Measurements from ENCODE around the gene EML4.

Gene EML4

DNA sequence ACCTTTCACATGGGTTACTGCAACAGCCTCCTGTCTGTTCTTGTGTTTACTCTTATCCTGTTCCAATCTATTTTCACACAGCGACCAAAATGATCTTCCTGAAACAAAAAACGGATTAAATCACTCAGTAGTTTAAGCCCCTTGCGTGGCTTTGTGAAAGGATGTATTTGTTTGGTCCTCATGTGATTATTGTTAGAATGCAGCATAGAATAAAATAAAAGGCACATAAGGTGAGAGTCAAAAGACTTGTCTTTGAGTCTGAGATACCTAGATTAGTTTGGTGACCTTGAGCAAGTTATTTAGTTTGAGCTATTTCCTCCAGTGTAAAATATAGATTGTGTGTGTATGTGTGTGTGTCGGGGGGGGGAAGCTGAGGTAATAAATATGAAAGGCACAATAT, 72.4 kb downstream of the EML4 start:
- Histone ChIP-seq H3K27me3 (ENCODE audit: control insufficient read depth, insufficient read depth, low read length) (no peaks in the 10 kb centered on the region), H3K4me3 (ENCODE audit: low read length) (no peak overlapping the region), H3K9me3 (ENCODE audit: control insufficient read depth, low read length) (no peaks in the 10 kb centered on the region), H3K9ac (ENCODE audit: low read length) (no peak overlapping the region), H3K4me1 (ENCODE audit: control insufficient read depth, insufficient read depth, low read length) (peaks cover 19% of the 10 kb centered on the region), H3K36me3 (ENCODE audit: control insufficient read depth, insufficient read depth, low read length) (no peaks in the 10 kb centered on the region)

DNA sequence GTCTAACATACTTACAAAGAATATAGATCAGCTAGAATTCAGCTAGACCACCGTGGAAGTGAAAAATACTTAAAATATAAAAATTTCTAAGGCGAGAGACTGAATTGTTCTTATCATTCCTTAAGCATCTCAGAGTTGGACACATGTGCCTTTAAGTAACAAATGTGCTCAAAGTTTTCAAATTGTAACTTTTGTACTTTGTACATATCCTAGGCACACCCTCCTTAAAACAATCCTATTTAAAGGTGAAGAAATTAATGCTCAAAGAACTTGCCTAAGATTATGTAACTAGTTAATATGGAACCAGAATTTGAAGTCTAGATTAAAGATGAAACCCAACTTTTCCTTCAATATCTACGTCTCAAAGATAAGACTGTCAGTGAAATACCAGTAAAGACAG, 74.1 kb downstream of the EML4 start:
- Histone ChIP-seq H3K36me3 (ENCODE audit: control insufficient read depth, insufficient read depth, low read length) (no peaks in the 10 kb centered on the region), H3K9ac (ENCODE audit: low read length) (no peak overlapping the region), H3K9me3 (ENCODE audit: control insufficient read depth, low read length) (no peaks in the 10 kb centered on the region), H3K4me3 (ENCODE audit: low read length) (no peak overlapping the region), H3K4me1 (ENCODE audit: control insufficient read depth, insufficient read depth, low read length) (peaks cover 19% of the 10 kb centered on the region), H3K27me3 (ENCODE audit: control insufficient read depth, insufficient read depth, low read length) (no peaks in the 10 kb centered on the region)

DNA sequence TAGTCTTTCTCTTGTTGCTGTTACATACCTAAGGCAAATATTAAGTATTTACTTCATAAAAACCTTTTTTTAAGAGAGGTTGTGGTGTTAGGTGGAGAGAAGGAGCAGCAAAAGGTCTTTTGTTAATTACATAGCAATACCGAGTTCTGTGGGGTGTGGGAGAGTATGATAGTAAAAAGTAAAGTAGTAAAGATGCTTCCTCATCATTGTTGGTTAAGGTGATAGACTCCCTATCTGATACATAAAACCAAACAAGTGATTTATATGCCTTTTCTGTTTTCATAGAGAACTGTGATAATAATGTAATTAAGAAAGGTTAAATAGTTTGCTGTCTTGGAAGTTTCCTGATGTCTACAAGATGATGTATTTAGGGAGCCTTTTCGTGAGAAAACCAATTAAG, 75.4 kb downstream of the EML4 start:
- H3K4me1 ChIP-seq (ENCODE audit: control insufficient read depth, insufficient read depth, low read length), result peaks cover 13% of the 10 kb centered on the region
- H3K9me3 ChIP-seq (ENCODE audit: control insufficient read depth, low read length), result no peaks in the 10 kb centered on the region
- no peaks in the 10 kb centered on the region for H3K36me3 ChIP-seq (ENCODE audit: control insufficient read depth, insufficient read depth, low read length)
- H3K4me3 ChIP-seq (ENCODE audit: low read length), result no peak overlapping the region
- no peaks in the 10 kb centered on the region for H3K27me3 ChIP-seq (ENCODE audit: control insufficient read depth, insufficient read depth, low read length)
- no peak overlapping the region for H3K9ac ChIP-seq (ENCODE audit: low read length)

GRCh38 chr2:42245396-42245795, 76.2 kb downstream of the EML4 start:
- Histone ChIP-seq H3K27me3 (ENCODE audit: control insufficient read depth, insufficient read depth, low read length) (no peaks in the 10 kb centered on the region), H3K9me3 (ENCODE audit: control insufficient read depth, low read length) (no peaks in the 10 kb centered on the region), H3K9ac (ENCODE audit: low read length) (no peak overlapping the region), H3K4me1 (ENCODE audit: control insufficient read depth, insufficient read depth, low read length) (peaks cover 22% of the 10 kb centered on the region), H3K4me3 (ENCODE audit: low read length) (no peak overlapping the region), H3K36me3 (ENCODE audit: control insufficient read depth, insufficient read depth, low read length) (no peaks in the 10 kb centered on the region)

- Histone ChIP-seq H3K9ac (ENCODE audit: low read length) (no peak overlapping the region), H3K27me3 (ENCODE audit: control insufficient read depth, insufficient read depth, low read length) (no peaks in the 10 kb centered on the region), H3K9me3 (ENCODE audit: control insufficient read depth, low read length) (no peaks in the 10 kb centered on the region), H3K36me3 (ENCODE audit: control insufficient read depth, insufficient read depth, low read length) (no peaks in the 10 kb centered on the region), H3K4me1 (ENCODE audit: control insufficient read depth, insufficient read depth, low read length) (peaks cover 20% of the 10 kb centered on the region), H3K4me3 (ENCODE audit: low read length) (no peak overlapping the region)
Observed at GRCh38 chr2:42246562-42246961, 77.4 kb downstream of the EML4 start.

DNA sequence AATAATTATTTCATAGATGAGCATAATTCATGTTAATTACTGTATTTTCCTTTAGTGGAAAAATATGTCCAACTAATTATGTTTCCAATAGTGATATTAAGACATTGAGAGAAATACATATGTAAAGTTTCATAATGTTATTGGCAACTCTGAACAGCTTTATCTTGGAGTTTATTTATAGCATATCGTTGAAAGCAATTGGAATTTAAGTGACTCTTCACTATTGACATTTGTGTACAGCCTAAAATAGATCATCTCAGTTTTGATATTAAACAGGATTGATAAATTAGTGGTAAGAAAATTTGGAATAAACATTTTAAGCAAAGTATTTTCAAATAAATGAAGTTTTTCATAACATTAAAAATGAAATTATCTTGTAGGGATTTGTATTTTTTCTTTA, 79.7 kb downstream of the EML4 start:
- Histone ChIP-seq H3K9me3 (ENCODE audit: control insufficient read depth, low read length) (no peaks in the 10 kb centered on the region), H3K36me3 (ENCODE audit: control insufficient read depth, insufficient read depth, low read length) (no peaks in the 10 kb centered on the region), H3K4me1 (ENCODE audit: control insufficient read depth, insufficient read depth, low read length) (peaks cover 17% of the 10 kb centered on the region), H3K9ac (ENCODE audit: low read length) (no peak overlapping the region), H3K4me3 (ENCODE audit: low read length) (no peak overlapping the region), H3K27me3 (ENCODE audit: control insufficient read depth, insufficient read depth, low read length) (no peaks in the 10 kb centered on the region)

GRCh38 chr2:42249284-42249683, 80.1 kb downstream of the EML4 start:
- Histone ChIP-seq H3K9ac (ENCODE audit: low read length) (no peak overlapping the region), H3K36me3 (ENCODE audit: control insufficient read depth, insufficient read depth, low read length) (no peaks in the 10 kb centered on the region), H3K4me3 (ENCODE audit: low read length) (no peak overlapping the region), H3K9me3 (ENCODE audit: control insufficient read depth, low read length) (no peaks in the 10 kb centered on the region), H3K4me1 (ENCODE audit: control insufficient read depth, insufficient read depth, low read length) (peaks cover 17% of the 10 kb centered on the region), H3K27me3 (ENCODE audit: control insufficient read depth, insufficient read depth, low read length) (no peaks in the 10 kb centered on the region)

DNA sequence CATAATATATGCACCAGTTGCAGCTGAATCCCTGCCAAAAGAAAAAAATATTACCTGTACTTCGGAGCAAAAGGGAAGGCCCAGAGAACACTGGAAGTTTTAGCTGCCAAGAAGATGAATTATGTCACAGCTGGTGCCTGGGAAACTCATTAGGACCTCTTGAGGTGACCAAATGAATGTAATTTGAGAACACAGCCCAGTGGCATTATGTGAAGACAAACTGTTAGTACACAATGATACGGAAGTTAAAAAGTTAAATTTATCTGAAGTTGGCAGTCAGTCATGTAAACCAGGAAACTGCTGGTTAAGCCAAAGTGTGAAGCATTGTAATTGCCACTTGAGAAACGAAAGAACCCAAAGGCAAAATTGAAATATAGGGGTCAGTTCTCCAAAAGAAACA, 80.7 kb downstream of the EML4 start:
- no peak overlapping the region for H3K9ac ChIP-seq (ENCODE audit: low read length)
- H3K9me3 ChIP-seq (ENCODE audit: control insufficient read depth, low read length), result no peaks in the 10 kb centered on the region
- H3K4me3 ChIP-seq (ENCODE audit: low read length), result no peak overlapping the region
- no peaks in the 10 kb centered on the region for H3K36me3 ChIP-seq (ENCODE audit: control insufficient read depth, insufficient read depth, low read length)
- no peaks in the 10 kb centered on the region for H3K27me3 ChIP-seq (ENCODE audit: control insufficient read depth, insufficient read depth, low read length)
- H3K4me1 ChIP-seq (ENCODE audit: control insufficient read depth, insufficient read depth, low read length), result peaks cover 17% of the 10 kb centered on the region

DNA sequence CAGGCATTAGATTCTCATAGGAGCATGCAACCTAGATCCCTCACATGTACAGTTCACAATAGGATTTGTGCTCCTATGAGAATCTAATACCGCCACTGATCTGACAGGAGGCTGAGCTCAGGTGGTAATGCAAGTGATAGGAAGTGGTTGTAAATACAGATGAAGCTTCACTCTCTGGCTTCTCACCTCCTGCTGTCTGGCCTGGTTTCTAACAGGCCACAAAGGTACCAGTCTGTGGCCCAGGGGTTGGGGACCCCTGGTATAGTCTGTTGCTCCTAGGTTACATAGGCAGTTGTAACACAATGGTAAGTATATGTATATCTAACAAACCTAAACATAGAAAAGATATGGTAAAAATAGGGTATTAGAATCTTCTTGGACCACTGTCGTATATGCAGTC, 81.8 kb downstream of the EML4 start:
- H3K4me3 ChIP-seq (ENCODE audit: low read length), result no peak overlapping the region
- H3K27me3 ChIP-seq (ENCODE audit: control insufficient read depth, insufficient read depth, low read length), result no peaks in the 10 kb centered on the region
- H3K4me1 ChIP-seq (ENCODE audit: control insufficient read depth, insufficient read depth, low read length), result peaks cover 17% of the 10 kb centered on the region
- no peak overlapping the region for H3K9ac ChIP-seq (ENCODE audit: low read length)
- H3K9me3 ChIP-seq (ENCODE audit: control insufficient read depth, low read length), result no peaks in the 10 kb centered on the region
- no peaks in the 10 kb centered on the region for H3K36me3 ChIP-seq (ENCODE audit: control insufficient read depth, insufficient read depth, low read length)

GRCh38 chr2:42252464-42252863, 83.3 kb downstream of the EML4 start:
- Histone ChIP-seq H3K36me3 (ENCODE audit: control insufficient read depth, insufficient read depth, low read length) (no peaks in the 10 kb centered on the region), H3K4me1 (ENCODE audit: control insufficient read depth, insufficient read depth, low read length) (peaks cover 17% of the 10 kb centered on the region), H3K27me3 (ENCODE audit: control insufficient read depth, insufficient read depth, low read length) (no peaks in the 10 kb centered on the region), H3K4me3 (ENCODE audit: low read length) (no peak overlapping the region), H3K9ac (ENCODE audit: low read length) (no peak overlapping the region), H3K9me3 (ENCODE audit: control insufficient read depth, low read length) (no peaks in the 10 kb centered on the region)

DNA sequence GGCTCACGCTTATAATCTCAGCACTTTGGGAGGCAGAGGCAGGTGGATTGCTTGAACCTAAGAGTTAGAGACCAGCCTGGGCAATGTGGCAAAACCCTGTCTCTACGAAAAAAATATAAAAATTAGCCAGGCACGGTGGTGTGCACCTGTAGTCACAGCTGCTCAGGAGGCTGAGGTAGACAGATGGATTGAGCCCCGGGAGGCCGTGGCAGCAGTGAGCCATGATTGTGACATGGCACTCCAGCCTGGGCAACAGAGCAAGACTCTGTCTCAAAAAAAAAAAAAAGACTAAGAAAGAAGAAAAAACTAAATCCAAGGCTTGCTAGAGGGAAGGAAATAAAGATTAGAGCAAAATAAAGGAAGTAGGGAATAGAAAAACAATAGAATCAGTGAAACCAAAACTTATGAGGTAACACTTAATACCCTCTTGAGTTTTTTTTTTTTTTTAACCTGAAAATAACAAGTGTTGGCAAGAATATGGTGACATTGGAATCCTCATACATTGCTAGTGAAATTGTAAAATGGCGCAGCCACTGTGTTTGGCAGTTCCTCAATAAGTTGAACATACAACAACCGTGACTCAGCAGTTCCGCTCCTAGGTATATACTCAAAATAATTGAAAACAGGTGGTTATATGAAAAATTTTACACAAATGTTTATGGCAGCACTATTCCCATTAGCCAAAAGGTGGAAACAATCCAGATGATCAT, 85.2 kb downstream of the EML4 start:
- Histone ChIP-seq H3K27me3 (ENCODE audit: control insufficient read depth, insufficient read depth, low read length) (no peaks in the 10 kb centered on the region), H3K4me1 (ENCODE audit: control insufficient read depth, insufficient read depth, low read length) (peaks cover 16% of the 10 kb centered on the region), H3K36me3 (ENCODE audit: control insufficient read depth, insufficient read depth, low read length) (no peaks in the 10 kb centered on the region), H3K9me3 (ENCODE audit: control insufficient read depth, low read length) (no peaks in the 10 kb centered on the region), H3K9ac (ENCODE audit: low read length) (no peak overlapping the region), H3K4me3 (ENCODE audit: low read length) (no peak overlapping the region)

DNA sequence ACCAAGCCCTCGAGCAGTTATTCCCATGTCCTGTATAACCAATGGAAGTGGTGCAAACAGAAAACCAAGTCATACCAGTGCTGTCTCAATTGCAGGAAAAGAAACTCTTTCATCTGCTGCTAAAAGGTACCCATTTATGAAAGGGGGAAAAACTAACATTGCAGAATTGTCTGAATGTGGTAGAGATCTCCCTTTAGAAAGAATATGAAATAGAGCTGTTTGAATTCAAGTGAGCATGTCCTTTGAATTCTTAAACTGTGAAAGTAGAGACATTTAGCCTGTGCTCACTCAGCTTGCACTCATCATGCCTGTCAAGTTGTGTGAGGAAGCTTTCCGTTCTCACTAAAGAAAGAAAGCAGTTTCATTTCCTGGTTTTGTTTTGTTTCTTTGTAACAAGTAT, 87.4 kb downstream of the EML4 start:
- no peaks in the 10 kb centered on the region for H3K9me3 ChIP-seq (ENCODE audit: control insufficient read depth, low read length)
- H3K9ac ChIP-seq (ENCODE audit: low read length), result no peak overlapping the region
- H3K27me3 ChIP-seq (ENCODE audit: control insufficient read depth, insufficient read depth, low read length), result no peaks in the 10 kb centered on the region
- H3K36me3 ChIP-seq (ENCODE audit: control insufficient read depth, insufficient read depth, low read length), result no peaks in the 10 kb centered on the region
- no peak overlapping the region for H3K4me3 ChIP-seq (ENCODE audit: low read length)
- no peaks in the 10 kb centered on the region for H3K4me1 ChIP-seq (ENCODE audit: control insufficient read depth, insufficient read depth, low read length)
